Activated CD4-positive, alpha-beta T cell treated with anti-CD3 and anti-CD28 coated beads, Interleukin-2, amount 10 ng/mL, durations not matched to agents 7 days and 5 days (primary cell): ENCODE data around the gene MGAT4B. TPM values are rescaled to one million over a fixed set of nuclear protein-coding genes. Genes with fewer than 3 reads are reported as not detected.

ENCODE experiments used
- CTCF ChIA-PET: fragments of 350-600 bp; sonication (Branson Sonifier 250); formaldehyde crosslinking; loops from one replicate; lab custom pipeline; 2021; ENCODE audit warnings: antibody characterized with exemption; lab: Charles Lee
- POLR2A ChIA-PET: fragments of 350-600 bp; sonication (Branson Sonifier 250); formaldehyde crosslinking; loops from one replicate; lab custom pipeline; 2021; ENCODE audit warnings: antibody characterized with exemption; lab: Charles Lee
- DNase-seq: peaks from one replicate; pipeline ENCODE4 v3.0.0-alpha.2; 2020
- H3K27ac Mint-ChIP-seq: one replicate; pipeline ENCODE4 v1.8.0; 2021; ENCODE audit warnings: mild to moderate bottlenecking, moderate library complexity, mixed read lengths
- H3K27me3 Mint-ChIP-seq: one replicate; pipeline ENCODE4 v1.8.0; 2021; ENCODE audit warnings: mixed read lengths
- H3K36me3 Mint-ChIP-seq: one replicate; pipeline ENCODE4 v1.8.0; 2021; ENCODE audit warnings: low read depth, mixed read lengths
- H3K4me1 Mint-ChIP-seq: one replicate; pipeline ENCODE4 v1.8.0; 2021; ENCODE audit warnings: mixed read lengths
- H3K4me3 Mint-ChIP-seq: one replicate; pipeline ENCODE4 v1.8.0; 2021; ENCODE audit warnings: mild to moderate bottlenecking, moderate library complexity, mixed read lengths
- H3K9me3 Mint-ChIP-seq: one replicate; pipeline ENCODE4 v1.8.0; 2021; ENCODE audit warnings: mixed read lengths
- total RNA-seq, 2 experiments: library from RNA; stranded (reverse); gene quantifications; one replicate each; pipeline ENCODE4 v1.2.3, GENCODE V29; 2021

MGAT4B gene
- total RNA-seq, 2 experiments from 2014 or later: 86.2 to 87.7 TPM

GRCh38 chr5:179768326-179769085, 38.2 kb downstream of the MGAT4B start:
- POLR2A ChIA-PET: no interaction called here
- peaks cover 17% of the 10 kb centered on the region for H3K4me1 Mint-ChIP-seq
- no peaks in the 10 kb centered on the region for H3K9me3 Mint-ChIP-seq
- CTCF ChIA-PET: interaction anchor here (0.9 to 2.5 kb wide), 5 partner anchors 8 to 34 kb away, joined by 3 to 8 read pairs (median 5); no protein-coding TSS in a partner anchor
- no peaks in the 10 kb centered on the region for H3K27me3 Mint-ChIP-seq
- H3K27ac Mint-ChIP-seq: no peak overlapping the region
- DNase-seq: no peak
- peaks cover 43% of the 10 kb centered on the region for H3K36me3 Mint-ChIP-seq
- H3K4me3 Mint-ChIP-seq: no peak overlapping the region

GRCh38 chr5:179767496-179768100, 39.1 kb downstream of the MGAT4B start:
- peaks cover 36% of the 10 kb centered on the region for H3K36me3 Mint-ChIP-seq

GRCh38 chr5:179766726-179767455, 39.8 kb downstream of the MGAT4B start:
- Mint-ChIP-seq H3K4me1 (peaks cover 32% of the 10 kb centered on the region), H3K27me3 (no peaks in the 10 kb centered on the region), H3K9me3 (no peaks in the 10 kb centered on the region), H3K4me3 (no peak overlapping the region), H3K27ac (no peak overlapping the region), H3K36me3 (peaks cover 31% of the 10 kb centered on the region)
- POLR2A ChIA-PET: interaction anchor here (0.6 kb wide), 1 partner anchor 1581 kb away, joined by 5 read pairs; no protein-coding TSS in a partner anchor
- CTCF ChIA-PET: interaction anchor here (0.7 to 2.5 kb wide), 5 partner anchors 9 to 35 kb away, joined by 3 to 8 read pairs (median 4); no protein-coding TSS in a partner anchor
- no peak for DNase-seq

More at GRCh38 chr5:179767496-179768100, 39.1 kb downstream of the MGAT4B start:
- H3K9me3 Mint-ChIP-seq: no peaks in the 10 kb centered on the region
- no peak overlapping the region for H3K27ac Mint-ChIP-seq
- CTCF ChIA-PET: interaction anchor here (1.0 to 2.5 kb wide), 4 partner anchors 9 to 34 kb away, joined by 3 to 8 read pairs (median 5); no protein-coding TSS in a partner anchor
- no peak for DNase-seq
- peaks cover 25% of the 10 kb centered on the region for H3K4me1 Mint-ChIP-seq
- no peaks in the 10 kb centered on the region for H3K27me3 Mint-ChIP-seq
- POLR2A ChIA-PET: no interaction called here
- no peak overlapping the region for H3K4me3 Mint-ChIP-seq

- peaks cover 27% of the 10 kb centered on the region for H3K36me3 Mint-ChIP-seq
- no peak overlapping the region for H3K27ac Mint-ChIP-seq
- ChIA-PET CTCF (interaction anchor here (0.7 to 2.5 kb wide), 5 partner anchors 8 to 18 kb away, joined by 3 to 8 read pairs (median 3); no protein-coding TSS in a partner anchor), POLR2A (interaction anchor here (0.6 kb wide), 1 partner anchor 1580 kb away, joined by 5 read pairs; no protein-coding TSS in a partner anchor)
- no peaks in the 10 kb centered on the region for H3K9me3 Mint-ChIP-seq
- no peaks in the 10 kb centered on the region for H3K27me3 Mint-ChIP-seq
- H3K4me1 Mint-ChIP-seq: peaks cover 40% of the 10 kb centered on the region
- H3K4me3 Mint-ChIP-seq: no peak overlapping the region
- no peak for DNase-seq
These were observed 40.5 kb downstream of the MGAT4B start for GRCh38 chr5:179766021-179766725.

- no peak overlapping the region for H3K4me3 Mint-ChIP-seq
- CTCF ChIA-PET: interaction anchor here (0.9 to 1.6 kb wide), 4 partner anchors 9 to 24 kb away, joined by 3 to 4 read pairs (median 3); no protein-coding TSS in a partner anchor
- peaks cover 23% of the 10 kb centered on the region for H3K36me3 Mint-ChIP-seq
- peaks cover 43% of the 10 kb centered on the region for H3K4me1 Mint-ChIP-seq
- POLR2A ChIA-PET: no interaction called here
- no peaks in the 10 kb centered on the region for H3K27me3 Mint-ChIP-seq
- no peak overlapping the region for H3K27ac Mint-ChIP-seq
- no peak for DNase-seq
- H3K9me3 Mint-ChIP-seq: no peaks in the 10 kb centered on the region
These were observed 41.3 kb downstream of the MGAT4B start for GRCh38 chr5:179765400-179765799.

GRCh38 chr5:179764056-179764455, 42.6 kb downstream of the MGAT4B start:
- Mint-ChIP-seq H3K27ac (no peak overlapping the region), H3K4me1 (peaks cover 57% of the 10 kb centered on the region), H3K27me3 (no peaks in the 10 kb centered on the region), H3K4me3 (no peak overlapping the region), H3K9me3 (no peaks in the 10 kb centered on the region), H3K36me3 (peaks cover 16% of the 10 kb centered on the region)
- ChIA-PET CTCF (interaction anchor here (1.0 to 2.0 kb wide), 4 partner anchors 20 to 95 kb away, joined by 3 to 4 read pairs (median 4); partner anchors contain the start of gene MAML1), POLR2A (no interaction called here)
- DNase-seq: no peak

GRCh38 chr5:179763215-179763945, 43.3 kb downstream of the MGAT4B start:
- ChIA-PET CTCF (interaction anchor here (0.6 to 2.3 kb wide), 16 partner anchors 10 to 115 kb away, joined by 3 to 9 read pairs (median 4); partner anchors contain the start of genes LTC4S and MAML1), POLR2A (interaction anchor here (0.6 kb wide), 1 partner anchor 140 kb away, joined by 3 read pairs; the partner anchor contains the start of gene HNRNPH1)
- Mint-ChIP-seq H3K4me3 (no peak overlapping the region), H3K27me3 (no peaks in the 10 kb centered on the region), H3K27ac (no peak overlapping the region), H3K9me3 (no peaks in the 10 kb centered on the region), H3K36me3 (peaks cover 15% of the 10 kb centered on the region), H3K4me1 (peaks cover 58% of the 10 kb centered on the region)
- DNase-seq: peak; percentile 64

GRCh38 chr5:179762781-179763176, 43.9 kb downstream of the MGAT4B start:
- no peak for DNase-seq
- CTCF ChIA-PET: interaction anchor here (0.6 to 2.3 kb wide), 14 partner anchors 9 to 93 kb away, joined by 3 to 9 read pairs (median 4); partner anchors contain the start of gene LTC4S
- H3K36me3 Mint-ChIP-seq: peaks cover 15% of the 10 kb centered on the region
- peaks cover 58% of the 10 kb centered on the region for H3K4me1 Mint-ChIP-seq
- no peaks in the 10 kb centered on the region for H3K27me3 Mint-ChIP-seq
- peak overlapping the region; percentile 68 for H3K27ac Mint-ChIP-seq
- POLR2A ChIA-PET: interaction anchor here (0.6 kb wide), 1 partner anchor 139 kb away, joined by 3 read pairs; the partner anchor contains the start of gene HNRNPH1
- no peaks in the 10 kb centered on the region for H3K9me3 Mint-ChIP-seq
- no peak overlapping the region for H3K4me3 Mint-ChIP-seq

GRCh38 chr5:179762079-179762780, 44.4 kb downstream of the MGAT4B start:
- no peak overlapping the region for H3K4me3 Mint-ChIP-seq
- peak overlapping the region; percentile 68 for H3K27ac Mint-ChIP-seq
- no peaks in the 10 kb centered on the region for H3K27me3 Mint-ChIP-seq
- DNase-seq: peak; percentile 54
- H3K4me1 Mint-ChIP-seq: peaks cover 60% of the 10 kb centered on the region
- ChIA-PET POLR2A (no interaction called here), CTCF (interaction anchor here (0.9 to 2.3 kb wide), 13 partner anchors 11 to 93 kb away, joined by 3 to 9 read pairs (median 4); partner anchors contain the start of gene LTC4S)
- peaks cover 15% of the 10 kb centered on the region for H3K36me3 Mint-ChIP-seq
- H3K9me3 Mint-ChIP-seq: no peaks in the 10 kb centered on the region

- peaks cover 64% of the 10 kb centered on the region for H3K4me1 Mint-ChIP-seq
- no peak overlapping the region for H3K27ac Mint-ChIP-seq
- H3K4me3 Mint-ChIP-seq: no peak overlapping the region
- H3K36me3 Mint-ChIP-seq: peaks cover 1% of the 10 kb centered on the region
- no peaks in the 10 kb centered on the region for H3K9me3 Mint-ChIP-seq
- CTCF ChIA-PET: interaction anchor here (0.6 kb wide), 2 partner anchors 24 to 296 kb away, joined by 3 to 5 read pairs; no protein-coding TSS in a partner anchor
- no peak for DNase-seq
- POLR2A ChIA-PET: interaction anchor here (0.6 kb wide), 1 partner anchor 180 kb away, joined by 6 read pairs; no protein-coding TSS in a partner anchor
- no peaks in the 10 kb centered on the region for H3K27me3 Mint-ChIP-seq
These were observed 46.8 kb downstream of the MGAT4B start for GRCh38 chr5:179759581-179760551.
